GM23248 (cell line): ENCODE measurements around the gene LBR. TPM values are rescaled to one million over a fixed set of nuclear protein-coding genes. Genes with fewer than 3 reads are reported as not detected.

Source experiments
- DNase-seq: peaks from one replicate; pipeline ENCODE4 v3.0.0-alpha.2; 2015
- H2AFZ ChIP-seq: fragments of 200-600 bp; sonication (generic); 2 replicates; pipeline ENCODE4 v1.6.1; 2016; ENCODE audit warnings: antibody characterized with exemption
- H3F3A ChIP-seq: fragments of 200-600 bp; sonication (generic); 2 replicates; pipeline ENCODE4 v1.6.1; 2016; ENCODE audit warnings: mild to moderate bottlenecking, antibody characterized with exemption, mixed run types; ENCODE audit not compliant: insufficient read depth
- H3K27ac ChIP-seq: fragments of 200-600 bp; sonication (generic); 2 replicates; pipeline ENCODE4 v1.5.1; 2016; ENCODE audit warnings: mild to moderate bottlenecking
- H3K27me3 ChIP-seq: fragments of 200-600 bp; sonication (generic); replicated peaks from 2 replicates; pipeline ENCODE4 v1.6.1; 2016; ENCODE audit warnings: mild to moderate bottlenecking; ENCODE audit not compliant: insufficient read depth
- H3K36me3 ChIP-seq: fragments of 200-600 bp; sonication (generic); 2 replicates; pipeline ENCODE4 v1.6.1; 2016; ENCODE audit warnings: low read depth, mild to moderate bottlenecking
- H3K4me1 ChIP-seq: fragments of 200-600 bp; sonication (generic); 2 replicates; pipeline ENCODE4 v1.6.1; 2016; ENCODE audit warnings: mild to moderate bottlenecking; ENCODE audit not compliant: insufficient read depth
- H3K4me2 ChIP-seq: fragments of 200-600 bp; sonication (generic); one replicate; pipeline ENCODE4 v1.6.1; 2016; ENCODE audit warnings: mild to moderate bottlenecking; ENCODE audit not compliant: unreplicated experiment
- H3K4me3 ChIP-seq: fragments of 200-600 bp; sonication (generic); 2 replicates; pipeline ENCODE4 v1.5.1; 2016; ENCODE audit warnings: mild to moderate bottlenecking
- H3K79me2 ChIP-seq: fragments of 200-600 bp; sonication (generic); 2 replicates; pipeline ENCODE4 v1.6.1; 2016; ENCODE audit warnings: mild to moderate bottlenecking; ENCODE audit not compliant: insufficient read depth
- H3K9ac ChIP-seq: fragments of 200-600 bp; sonication (generic); 2 replicates; pipeline ENCODE4 v1.6.1; 2016; ENCODE audit warnings: mild to moderate bottlenecking
- H3K9me2 ChIP-seq: fragments of 200-600 bp; sonication (generic); 2 replicates; pipeline ENCODE4 v1.6.1; 2016; ENCODE audit warnings: mixed run types, mild to moderate bottlenecking, moderate library complexity; ENCODE audit not compliant: insufficient read depth
- H3K9me3 ChIP-seq: fragments of 200-600 bp; sonication (generic); one replicate; pipeline ENCODE4 v1.6.1; 2017; ENCODE audit warnings: low read depth
- H4K20me1 ChIP-seq: fragments of 200-600 bp; sonication (generic); 2 replicates; pipeline ENCODE4 v1.6.0; 2016; ENCODE audit not compliant: insufficient read depth
- EZH2 ChIP-seq: fragments of 200-600 bp; sonication (generic); IDR thresholded peaks from 2 replicates; pipeline ENCODE4 v1.6.1; 2018; ENCODE audit warnings: antibody characterized with exemption, mild to moderate bottlenecking; ENCODE audit not compliant: insufficient read depth, poor library complexity, severe bottlenecking
- EZH2phosphoT487 ChIP-seq: fragments of 200-600 bp; sonication (generic); IDR thresholded peaks from 2 replicates; pipeline ENCODE4 v1.6.1; 2018; ENCODE audit warnings: antibody characterized with exemption, moderate library complexity, mild to moderate bottlenecking, low read depth; ENCODE audit not compliant: insufficient read depth
- WGBS, 2 experiments: methylation state at CpG; one replicate each; pipeline ENCODE4 v1.1.6; 2015 to 2017; ENCODE audit warnings: low lambda C conversion rate in 2 of 2, low coverage in 1 of 2; ENCODE audit errors: missing lambda C conversion rate in 2 of 2; 5-methylcytosine and 5-hydroxymethylcytosine counted together
- in situ Hi-C: fragments of 300-500 bp; cut with MboI; formaldehyde crosslinking; loops from 2 replicates; pipeline ENCODE4 v1.15.0; 2020
- polyA plus RNA-seq: library from polyadenylated mRNA; unstranded; fragments of >200 nt; fragmentation: Nextera tagmentation; extraction: Ambion mirVana; gene quantifications from 2 replicates; pipeline ENCODE4 v1.2.1, GENCODE V29; 2016
- total RNA-seq: library from RNA; depleted of rRNA; stranded (reverse); fragments of >200 nt; shearing (Covaris generic); gene quantifications from 2 replicates; pipeline ENCODE4 v1.2.3, GENCODE V29; 2014

Gene LBR
- total and polyA plus RNA-seq, 2 experiments from 2014 or later, result 12.3 to 16.8 TPM

GRCh38 chr1:225471453-225472301, 43.8 kb upstream of the LBR start:
- Histone ChIP-seq H3F3A (no peaks in the 10 kb centered on the region), H4K20me1 (no peaks in the 10 kb centered on the region), H3K36me3 (no peaks in the 10 kb centered on the region), H3K4me3 (no peak overlapping the region), H3K9ac (no peak overlapping the region), H3K4me2 (no peak overlapping the region), H3K27me3 (no peaks in the 10 kb centered on the region), H2AFZ (no peak overlapping the region), H3K4me1 (no peaks in the 10 kb centered on the region), H3K27ac (no peak overlapping the region), H3K9me2 (no peaks in the 10 kb centered on the region), H3K79me2 (no peaks in the 10 kb centered on the region), H3K9me3 (no peaks in the 10 kb centered on the region)
- DNase-seq, result no peak
- in situ Hi-C loops, result loop anchor here (10.0 kb wide), 1 partner anchor 303 kb away; the partner anchor contains the start of gene SRP9
- WGBS, 2 experiments, result 74 to 76% methylated on average over 29 of the region's 29 CpGs
- TF ChIP-seq EZH2 (no peak), EZH2phosphoT487 (no peak)

GRCh38 chr1:225471109-225471452, 43.2 kb upstream of the LBR start:
- Histone ChIP-seq H2AFZ (no peak overlapping the region), H3K9me3 (no peaks in the 10 kb centered on the region), H3K27ac (no peak overlapping the region), H3K4me1 (no peaks in the 10 kb centered on the region), H4K20me1 (no peaks in the 10 kb centered on the region), H3K4me3 (no peak overlapping the region), H3K9me2 (no peaks in the 10 kb centered on the region), H3K4me2 (no peak overlapping the region), H3K79me2 (no peaks in the 10 kb centered on the region), H3K27me3 (no peaks in the 10 kb centered on the region), H3K9ac (no peak overlapping the region), H3F3A (no peaks in the 10 kb centered on the region), H3K36me3 (no peaks in the 10 kb centered on the region)
- no peak for DNase-seq
- WGBS, 2 experiments, result 67 to 69% methylated on average over 8 of the region's 8 CpGs
- no peak for TF ChIP-seq EZH2
- TF ChIP-seq EZH2phosphoT487, result no peak
- in situ Hi-C loops, result loop anchor here (10.0 kb wide), 1 partner anchor 304 kb away; the partner anchor contains the start of gene SRP9

GRCh38 chr1:225470211-225471108, 42.6 kb upstream of the LBR start:
- H3K79me2 ChIP-seq, result no peaks in the 10 kb centered on the region
- no peak for DNase-seq

DNA sequence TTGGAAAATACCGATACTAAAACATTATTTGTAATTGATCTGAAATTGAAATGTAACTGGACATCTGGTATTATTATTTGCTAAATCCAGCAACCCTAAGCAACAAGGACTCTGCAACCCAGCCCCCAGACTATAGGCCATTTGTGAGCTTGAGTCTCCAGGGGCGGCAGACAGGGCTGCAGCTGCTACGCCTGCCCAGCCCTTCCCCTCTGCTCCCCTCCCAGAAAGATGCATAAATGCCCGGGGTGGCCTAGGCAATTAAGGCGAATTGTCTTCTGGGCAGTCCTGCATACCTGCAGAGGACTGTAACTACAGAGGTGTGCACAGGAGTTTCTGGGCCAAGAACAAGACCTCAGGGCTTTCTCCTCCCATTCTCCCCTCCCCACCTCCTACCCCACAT, 41.2 kb upstream of the LBR start:
- H4K20me1 ChIP-seq, result no peaks in the 10 kb centered on the region
- H3F3A ChIP-seq, result no peaks in the 10 kb centered on the region
- no peaks in the 10 kb centered on the region for H3K9me3 ChIP-seq
- H3K4me1 ChIP-seq, result no peaks in the 10 kb centered on the region
- no peaks in the 10 kb centered on the region for H3K27me3 ChIP-seq
- no peak overlapping the region for H3K4me2 ChIP-seq
- no peak overlapping the region for H3K27ac ChIP-seq
- in situ Hi-C loops, result no loop called here
- no peaks in the 10 kb centered on the region for H3K36me3 ChIP-seq
- no peak for DNase-seq
- WGBS, 2 experiments, result 82 to 84% methylated on average over 5 of the region's 5 CpGs
- H3K9me2 ChIP-seq, result no peaks in the 10 kb centered on the region
- no peak overlapping the region for H2AFZ ChIP-seq
- H3K4me3 ChIP-seq, result no peak overlapping the region
- no peaks in the 10 kb centered on the region for H3K79me2 ChIP-seq
- H3K9ac ChIP-seq, result no peak overlapping the region
- TF ChIP-seq EZH2, result no peak
- TF ChIP-seq EZH2phosphoT487, result no peak

More at GRCh38 chr1:225470211-225471108, 42.6 kb upstream of the LBR start:
- H3K9me2 ChIP-seq, result no peaks in the 10 kb centered on the region
- TF ChIP-seq EZH2, result no peak
- TF ChIP-seq EZH2phosphoT487, result no peak
- no peaks in the 10 kb centered on the region for H3K9me3 ChIP-seq
- no peaks in the 10 kb centered on the region for H4K20me1 ChIP-seq
- no peaks in the 10 kb centered on the region for H3K4me1 ChIP-seq
- no peaks in the 10 kb centered on the region for H3K27me3 ChIP-seq
- H3K36me3 ChIP-seq, result no peaks in the 10 kb centered on the region
- no peak overlapping the region for H3K4me3 ChIP-seq
- H3K4me2 ChIP-seq, result no peak overlapping the region
- 80 to 81% methylated on average over 25 of the region's 25 CpGs for WGBS, 2 experiments
- H3K9ac ChIP-seq, result no peak overlapping the region
- no peak overlapping the region for H3K27ac ChIP-seq
- no peaks in the 10 kb centered on the region for H3F3A ChIP-seq
- in situ Hi-C loops, result loop anchor here (10.0 kb wide), 1 partner anchor 304 kb away; the partner anchor contains the start of gene SRP9
- no peak overlapping the region for H2AFZ ChIP-seq
